Liver (tissue), 3 donors: ENCODE results near the gene HMX3.

Experiments
- EGR1 ChIP-seq, 2 donors: IDR thresholded peaks; 2 replicates each; pipeline ENCODE4 v1.6.1; 2016 to 2018; ENCODE audit warnings: antibody characterized with exemption in 2 of 2, low read depth in 2 of 2
- FOXA1 ChIP-seq: IDR thresholded peaks from 2 replicates; pipeline ENCODE4 v1.6.1; 2016; ENCODE audit warnings: antibody characterized with exemption
- HNF4G ChIP-seq: IDR thresholded peaks from 2 replicates; pipeline ENCODE4 v1.6.1; 2016; ENCODE audit warnings: antibody characterized with exemption
- RAD21 ChIP-seq, 2 donors: IDR thresholded peaks; 2 replicates each; pipeline ENCODE4 v1.6.1; 2016; ENCODE audit warnings: antibody characterized with exemption in 2 of 2, mild to moderate bottlenecking in 2 of 2
- YY1 ChIP-seq: IDR thresholded peaks from 2 replicates; pipeline ENCODE4 v1.6.1; 2016; ENCODE audit warnings: antibody characterized with exemption, mild to moderate bottlenecking
- TF ChIP-seq, protein P1 (sequence below): fragments of 150-350 bp; IDR thresholded peaks from 2 replicates; pipeline ENCODE4 v1.5.1; 2017; ENCODE audit warnings: improper control_type of control experiment, low read depth, low read length; ENCODE audit not compliant: missing input control
- TF ChIP-seq, protein P2 (sequence below): IDR thresholded peaks from 2 replicates; pipeline ENCODE4 v1.6.1; 2016; ENCODE audit warnings: antibody characterized with exemption, mild to moderate bottlenecking
- TF ChIP-seq, protein P3 (sequence below): IDR thresholded peaks from 2 replicates; pipeline ENCODE4 v1.6.1; 2016; ENCODE audit warnings: antibody characterized with exemption
- TF ChIP-seq, protein P4 (sequence below): IDR thresholded peaks from 2 replicates; pipeline ENCODE4 v1.6.1; 2016; ENCODE audit warnings: antibody characterized with exemption
- donor health status: healthy.
- donor health status: healthy.

DNA sequence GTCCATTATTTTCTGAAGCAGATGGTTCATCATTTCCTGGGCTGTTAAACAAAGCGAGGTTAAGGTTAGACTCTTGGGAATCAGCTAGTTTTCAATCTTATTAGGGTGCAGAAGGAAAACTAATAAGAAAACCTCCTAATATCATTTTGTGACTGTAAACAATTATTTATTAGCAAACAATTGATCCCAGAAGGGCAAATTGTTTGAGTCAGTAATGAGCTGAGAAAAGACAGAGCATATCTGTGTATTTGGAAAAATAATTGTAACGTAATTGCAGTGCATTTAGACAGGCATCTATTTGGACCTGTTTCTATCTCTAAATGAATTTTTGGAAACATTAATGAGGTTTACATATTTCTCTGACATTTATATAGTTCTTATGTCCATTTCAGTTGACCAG, 28.5 kb downstream of the HMX3 start:
- TF ChIP-seq, protein P1, sequence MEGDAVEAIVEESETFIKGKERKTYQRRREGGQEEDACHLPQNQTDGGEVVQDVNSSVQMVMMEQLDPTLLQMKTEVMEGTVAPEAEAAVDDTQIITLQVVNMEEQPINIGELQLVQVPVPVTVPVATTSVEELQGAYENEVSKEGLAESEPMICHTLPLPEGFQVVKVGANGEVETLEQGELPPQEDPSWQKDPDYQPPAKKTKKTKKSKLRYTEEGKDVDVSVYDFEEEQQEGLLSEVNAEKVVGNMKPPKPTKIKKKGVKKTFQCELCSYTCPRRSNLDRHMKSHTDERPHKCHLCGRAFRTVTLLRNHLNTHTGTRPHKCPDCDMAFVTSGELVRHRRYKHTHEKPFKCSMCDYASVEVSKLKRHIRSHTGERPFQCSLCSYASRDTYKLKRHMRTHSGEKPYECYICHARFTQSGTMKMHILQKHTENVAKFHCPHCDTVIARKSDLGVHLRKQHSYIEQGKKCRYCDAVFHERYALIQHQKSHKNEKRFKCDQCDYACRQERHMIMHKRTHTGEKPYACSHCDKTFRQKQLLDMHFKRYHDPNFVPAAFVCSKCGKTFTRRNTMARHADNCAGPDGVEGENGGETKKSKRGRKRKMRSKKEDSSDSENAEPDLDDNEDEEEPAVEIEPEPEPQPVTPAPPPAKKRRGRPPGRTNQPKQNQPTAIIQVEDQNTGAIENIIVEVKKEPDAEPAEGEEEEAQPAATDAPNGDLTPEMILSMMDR, result no peak
- TF ChIP-seq FOXA1 (no peak), RAD21 (IDR thresholded peaks at IDR 0.05) (no peak), YY1 (no peak), EGR1 (IDR thresholded peaks at IDR 0.05; ENCODE audit: low read depth in 2 of 2) (no peak), HNF4G (no peak)
- TF ChIP-seq, protein P2, sequence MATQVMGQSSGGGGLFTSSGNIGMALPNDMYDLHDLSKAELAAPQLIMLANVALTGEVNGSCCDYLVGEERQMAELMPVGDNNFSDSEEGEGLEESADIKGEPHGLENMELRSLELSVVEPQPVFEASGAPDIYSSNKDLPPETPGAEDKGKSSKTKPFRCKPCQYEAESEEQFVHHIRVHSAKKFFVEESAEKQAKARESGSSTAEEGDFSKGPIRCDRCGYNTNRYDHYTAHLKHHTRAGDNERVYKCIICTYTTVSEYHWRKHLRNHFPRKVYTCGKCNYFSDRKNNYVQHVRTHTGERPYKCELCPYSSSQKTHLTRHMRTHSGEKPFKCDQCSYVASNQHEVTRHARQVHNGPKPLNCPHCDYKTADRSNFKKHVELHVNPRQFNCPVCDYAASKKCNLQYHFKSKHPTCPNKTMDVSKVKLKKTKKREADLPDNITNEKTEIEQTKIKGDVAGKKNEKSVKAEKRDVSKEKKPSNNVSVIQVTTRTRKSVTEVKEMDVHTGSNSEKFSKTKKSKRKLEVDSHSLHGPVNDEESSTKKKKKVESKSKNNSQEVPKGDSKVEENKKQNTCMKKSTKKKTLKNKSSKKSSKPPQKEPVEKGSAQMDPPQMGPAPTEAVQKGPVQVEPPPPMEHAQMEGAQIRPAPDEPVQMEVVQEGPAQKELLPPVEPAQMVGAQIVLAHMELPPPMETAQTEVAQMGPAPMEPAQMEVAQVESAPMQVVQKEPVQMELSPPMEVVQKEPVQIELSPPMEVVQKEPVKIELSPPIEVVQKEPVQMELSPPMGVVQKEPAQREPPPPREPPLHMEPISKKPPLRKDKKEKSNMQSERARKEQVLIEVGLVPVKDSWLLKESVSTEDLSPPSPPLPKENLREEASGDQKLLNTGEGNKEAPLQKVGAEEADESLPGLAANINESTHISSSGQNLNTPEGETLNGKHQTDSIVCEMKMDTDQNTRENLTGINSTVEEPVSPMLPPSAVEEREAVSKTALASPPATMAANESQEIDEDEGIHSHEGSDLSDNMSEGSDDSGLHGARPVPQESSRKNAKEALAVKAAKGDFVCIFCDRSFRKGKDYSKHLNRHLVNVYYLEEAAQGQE, result no peak
- TF ChIP-seq, protein P3, sequence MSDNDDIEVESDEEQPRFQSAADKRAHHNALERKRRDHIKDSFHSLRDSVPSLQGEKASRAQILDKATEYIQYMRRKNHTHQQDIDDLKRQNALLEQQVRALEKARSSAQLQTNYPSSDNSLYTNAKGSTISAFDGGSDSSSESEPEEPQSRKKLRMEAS, result no peak
- TF ChIP-seq, protein P4, sequence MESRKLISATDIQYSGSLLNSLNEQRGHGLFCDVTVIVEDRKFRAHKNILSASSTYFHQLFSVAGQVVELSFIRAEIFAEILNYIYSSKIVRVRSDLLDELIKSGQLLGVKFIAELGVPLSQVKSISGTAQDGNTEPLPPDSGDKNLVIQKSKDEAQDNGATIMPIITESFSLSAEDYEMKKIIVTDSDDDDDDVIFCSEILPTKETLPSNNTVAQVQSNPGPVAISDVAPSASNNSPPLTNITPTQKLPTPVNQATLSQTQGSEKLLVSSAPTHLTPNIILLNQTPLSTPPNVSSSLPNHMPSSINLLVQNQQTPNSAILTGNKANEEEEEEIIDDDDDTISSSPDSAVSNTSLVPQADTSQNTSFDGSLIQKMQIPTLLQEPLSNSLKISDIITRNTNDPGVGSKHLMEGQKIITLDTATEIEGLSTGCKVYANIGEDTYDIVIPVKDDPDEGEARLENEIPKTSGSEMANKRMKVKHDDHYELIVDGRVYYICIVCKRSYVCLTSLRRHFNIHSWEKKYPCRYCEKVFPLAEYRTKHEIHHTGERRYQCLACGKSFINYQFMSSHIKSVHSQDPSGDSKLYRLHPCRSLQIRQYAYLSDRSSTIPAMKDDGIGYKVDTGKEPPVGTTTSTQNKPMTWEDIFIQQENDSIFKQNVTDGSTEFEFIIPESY, result no peak
